AG08395 (cell line): Measurements from ENCODE around the gene PIP5K1B.
"Not testable (repeated sequence)": the region's sequence is repeated elsewhere in the genome, so short reads cannot be mapped to it uniquely, and the experiment has no call there.

Source experiments
- DNase-seq: peaks from one replicate; pipeline ENCODE4 v3.0.0; 2012; ENCODE audit warnings: mixed read lengths, low spot score

The PIP5K1B gene

GRCh38 chr9:69028754-69029153 lies 323.7 kb downstream of the PIP5K1B start:
- no peak for DNase-seq

GRCh38 chr9:69029535-69029934 lies 324.5 kb downstream of the PIP5K1B start:
- DNase-seq = no peak

DNA sequence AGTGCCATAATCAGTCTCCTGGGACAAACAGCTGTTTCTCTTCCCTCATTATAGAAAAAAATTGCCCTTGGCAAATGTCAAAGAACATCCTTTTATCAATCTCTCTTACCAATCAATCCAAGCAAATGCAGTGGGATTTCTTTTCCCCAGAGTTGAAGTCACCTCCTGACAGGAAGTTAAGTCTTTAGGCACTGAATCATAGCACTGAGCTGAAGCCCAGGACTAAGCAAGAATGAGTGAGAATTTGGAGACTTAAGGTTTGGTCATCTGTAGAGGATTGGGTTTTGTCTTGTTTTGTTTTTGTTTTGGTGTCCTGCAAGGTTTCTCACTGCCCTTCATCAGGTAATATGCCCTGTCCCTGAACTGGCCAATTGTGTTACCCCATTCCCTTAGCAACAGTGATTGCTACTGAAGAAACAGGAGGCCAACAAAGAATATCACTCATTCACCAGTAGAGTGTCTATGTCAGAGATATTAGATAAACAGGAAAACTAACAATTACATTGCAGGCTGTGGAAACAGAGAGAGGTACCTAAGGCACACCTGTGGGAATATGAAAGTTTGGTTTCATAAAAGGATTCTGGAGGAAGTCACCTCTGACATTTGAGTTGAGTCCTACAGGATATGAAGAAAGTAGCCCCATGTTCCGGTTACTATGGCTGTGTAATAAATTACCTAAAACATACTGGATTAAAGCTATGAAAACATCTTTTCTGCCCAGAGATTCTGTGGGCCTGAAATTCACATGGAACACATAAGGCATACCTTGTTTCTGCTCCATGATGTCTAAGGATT lies 326.0 kb downstream of the PIP5K1B start:
- no peak for DNase-seq

DNA sequence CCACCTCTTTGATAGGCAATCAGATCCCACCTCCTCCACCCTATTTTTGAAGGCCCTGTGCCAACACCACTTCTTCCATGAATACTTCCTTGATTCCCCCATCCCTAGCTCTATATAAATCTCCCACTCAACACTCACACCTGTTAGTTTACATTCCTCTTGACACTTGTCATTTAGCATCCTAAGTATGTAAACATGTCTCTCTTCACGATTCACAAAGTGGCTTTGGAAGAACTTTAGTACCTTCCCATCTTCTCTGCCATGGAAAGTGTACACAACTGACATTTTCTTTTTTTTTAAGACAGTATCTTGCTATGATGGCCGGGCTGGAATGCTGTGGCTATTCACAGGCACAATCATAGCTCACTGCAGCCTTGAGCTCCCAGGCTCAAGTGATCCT lies 329.0 kb downstream of the PIP5K1B start:
- no peak for DNase-seq

GRCh38 chr9:69035438-69036308 lies 330.6 kb downstream of the PIP5K1B start, which contains the start of gene FXN:
FXN (plus strand) TSS chr9:69035752; CDS start chr9:69035783, 31 bp downstream.
- peak; percentile 93 for DNase-seq

DNA sequence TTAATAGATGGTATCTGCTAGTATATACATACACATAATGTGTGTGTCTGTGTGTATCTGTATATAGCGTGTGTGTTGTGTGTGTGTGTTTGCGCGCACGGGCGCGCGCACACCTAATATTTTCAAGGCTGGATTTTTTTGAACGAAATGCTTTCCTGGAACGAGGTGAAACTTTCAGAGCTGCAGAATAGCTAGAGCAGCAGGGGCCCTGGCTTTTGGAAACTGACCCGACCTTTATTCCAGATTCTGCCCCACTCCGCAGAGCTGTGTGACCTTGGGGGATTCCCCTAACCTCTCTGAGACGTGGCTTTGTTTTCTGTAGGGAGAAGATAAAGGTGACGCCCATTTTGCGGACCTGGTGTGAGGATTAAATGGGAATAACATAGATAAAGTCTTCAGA lies 331.3 kb downstream of the PIP5K1B start:
- no peak for DNase-seq

DNA sequence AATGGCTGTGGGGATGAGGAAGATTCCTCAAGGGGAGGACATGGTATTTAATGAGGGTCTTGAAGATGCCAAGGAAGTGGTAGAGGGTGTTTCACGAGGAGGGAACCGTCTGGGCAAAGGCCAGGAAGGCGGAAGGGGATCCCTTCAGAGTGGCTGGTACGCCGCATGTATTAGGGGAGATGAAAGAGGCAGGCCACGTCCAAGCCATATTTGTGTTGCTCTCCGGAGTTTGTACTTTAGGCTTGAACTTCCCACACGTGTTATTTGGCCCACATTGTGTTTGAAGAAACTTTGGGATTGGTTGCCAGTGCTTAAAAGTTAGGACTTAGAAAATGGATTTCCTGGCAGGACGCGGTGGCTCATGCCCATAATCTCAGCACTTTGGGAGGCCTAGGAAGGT lies 331.8 kb downstream of the PIP5K1B start:
- DNase-seq = no peak

DNA sequence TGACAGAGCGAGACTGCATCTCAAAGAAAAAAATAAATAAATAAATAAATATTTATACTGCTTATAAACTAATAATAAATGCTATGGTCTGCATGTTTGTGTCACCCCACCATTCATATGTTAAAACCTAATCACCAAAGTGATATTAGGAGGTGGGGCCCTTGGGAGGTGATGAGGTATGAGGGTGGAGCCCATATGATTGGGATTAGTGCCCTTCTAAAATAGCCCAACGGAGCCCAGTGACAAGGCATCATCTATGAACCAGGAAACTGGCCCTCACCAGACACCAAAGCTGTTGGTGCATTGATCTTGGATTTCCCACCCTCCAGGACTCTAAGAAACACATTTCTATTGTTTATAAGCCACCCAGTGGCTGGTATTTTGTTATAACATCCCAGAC lies 335.6 kb downstream of the PIP5K1B start:
- DNase-seq = no peak

- DNase-seq = peak; percentile 19
These were observed 339.5 kb downstream of the PIP5K1B start for GRCh38 chr9:69044240-69045219.

GRCh38 chr9:69045821-69046220 lies 340.8 kb downstream of the PIP5K1B start:
- no peak for DNase-seq

DNA sequence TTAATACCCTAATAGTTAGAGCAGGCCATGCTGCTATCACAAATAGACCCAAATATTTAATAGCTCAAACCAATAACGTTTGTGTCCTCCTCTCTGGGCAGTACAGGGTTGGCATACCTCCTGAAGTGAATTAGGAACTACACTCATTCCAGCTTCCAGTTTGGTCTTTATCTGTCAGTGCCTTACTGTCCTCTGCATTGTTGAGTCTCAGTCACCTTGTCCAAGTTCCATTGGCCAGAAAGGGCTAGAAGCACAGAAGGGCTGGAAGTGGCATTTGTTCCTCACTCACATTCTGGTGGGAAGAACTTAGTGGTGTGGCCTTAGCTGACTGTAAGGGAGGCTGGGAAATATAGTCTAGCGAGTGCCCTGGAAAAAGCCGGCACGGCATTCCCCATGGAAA lies 341.7 kb downstream of the PIP5K1B start:
- no peak for DNase-seq

DNA sequence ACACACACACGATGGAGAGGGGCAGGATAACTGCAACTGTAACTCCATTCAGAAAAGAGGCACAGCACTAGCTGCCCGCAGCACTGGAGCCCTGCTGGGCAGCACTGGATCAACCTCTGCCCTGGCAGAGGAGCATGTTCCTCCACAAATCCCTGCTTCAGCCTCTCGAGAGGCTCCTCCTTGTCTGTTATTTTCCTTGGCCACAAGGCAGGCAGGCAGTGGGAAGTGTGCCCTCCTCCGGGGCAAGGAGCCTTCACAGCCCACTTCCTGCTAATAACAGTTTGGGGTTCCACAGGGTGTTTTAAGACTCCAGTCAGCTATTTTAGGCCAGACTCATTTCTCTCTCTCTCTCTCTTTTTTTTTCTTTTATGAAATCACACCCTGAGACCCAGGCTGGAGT lies 342.3 kb downstream of the PIP5K1B start:
- DNase-seq = no peak

- DNase-seq = no peak
These were observed 344.1 kb downstream of the PIP5K1B start for GRCh38 chr9:69049094-69049493.

GRCh38 chr9:69050936-69051335 lies 345.9 kb downstream of the PIP5K1B start:
- DNase-seq = not testable (repeated sequence)

DNA sequence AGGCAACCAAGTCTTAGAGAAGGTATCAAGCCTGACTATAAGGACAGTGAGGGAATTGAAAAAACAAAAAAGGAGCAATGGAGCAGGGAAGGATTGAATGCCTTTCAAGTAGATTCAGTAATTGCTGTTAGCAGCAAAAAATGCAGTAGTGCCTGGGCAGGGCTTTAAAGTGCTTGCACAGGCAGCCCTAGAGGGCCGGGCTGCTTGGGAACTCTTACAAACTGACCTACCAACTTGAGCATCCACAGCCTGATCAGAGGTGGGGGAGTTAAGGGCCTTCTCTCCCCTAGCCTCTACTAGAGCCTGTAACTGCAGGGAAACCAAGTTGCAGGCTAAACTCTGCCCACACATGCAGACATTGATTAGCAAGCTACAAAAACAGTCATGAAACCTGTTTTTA lies 349.9 kb downstream of the PIP5K1B start:
- DNase-seq = no peak

GRCh38 chr9:69056191-69056815 lies 351.3 kb downstream of the PIP5K1B start:
- no peak for DNase-seq

DNA sequence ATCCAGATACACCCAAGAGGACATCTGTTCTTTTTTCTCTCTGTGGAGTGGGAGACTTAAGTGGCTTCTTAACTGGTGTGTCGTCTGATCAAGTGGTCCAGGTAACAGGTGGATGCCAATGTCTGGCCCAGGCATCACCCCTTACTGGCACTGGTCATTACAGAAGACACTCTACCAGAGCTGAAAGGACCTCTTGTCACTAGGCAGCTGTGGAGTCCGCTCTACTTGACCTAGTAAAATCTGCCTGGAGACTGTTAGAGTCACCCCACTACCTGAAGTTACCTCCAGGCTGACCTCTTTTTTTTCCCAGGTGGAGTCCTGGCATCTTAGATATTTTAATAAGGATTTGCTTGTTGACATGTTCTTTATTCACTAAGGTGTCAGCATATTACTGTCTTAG lies 353.1 kb downstream of the PIP5K1B start:
- DNase-seq = no peak
